HG03354 (cell line): ENCODE measurements around the gene UGT1A5.

Experiments
- ATAC-seq: cut with Tn5 transposase; IDR thresholded peaks from one replicate; pipeline ENCODE4 v1.9.1; 2021; ENCODE audit warnings: mild to moderate bottlenecking; ENCODE audit not compliant: unreplicated experiment, poor library complexity, severe bottlenecking

Gene UGT1A5

DNA sequence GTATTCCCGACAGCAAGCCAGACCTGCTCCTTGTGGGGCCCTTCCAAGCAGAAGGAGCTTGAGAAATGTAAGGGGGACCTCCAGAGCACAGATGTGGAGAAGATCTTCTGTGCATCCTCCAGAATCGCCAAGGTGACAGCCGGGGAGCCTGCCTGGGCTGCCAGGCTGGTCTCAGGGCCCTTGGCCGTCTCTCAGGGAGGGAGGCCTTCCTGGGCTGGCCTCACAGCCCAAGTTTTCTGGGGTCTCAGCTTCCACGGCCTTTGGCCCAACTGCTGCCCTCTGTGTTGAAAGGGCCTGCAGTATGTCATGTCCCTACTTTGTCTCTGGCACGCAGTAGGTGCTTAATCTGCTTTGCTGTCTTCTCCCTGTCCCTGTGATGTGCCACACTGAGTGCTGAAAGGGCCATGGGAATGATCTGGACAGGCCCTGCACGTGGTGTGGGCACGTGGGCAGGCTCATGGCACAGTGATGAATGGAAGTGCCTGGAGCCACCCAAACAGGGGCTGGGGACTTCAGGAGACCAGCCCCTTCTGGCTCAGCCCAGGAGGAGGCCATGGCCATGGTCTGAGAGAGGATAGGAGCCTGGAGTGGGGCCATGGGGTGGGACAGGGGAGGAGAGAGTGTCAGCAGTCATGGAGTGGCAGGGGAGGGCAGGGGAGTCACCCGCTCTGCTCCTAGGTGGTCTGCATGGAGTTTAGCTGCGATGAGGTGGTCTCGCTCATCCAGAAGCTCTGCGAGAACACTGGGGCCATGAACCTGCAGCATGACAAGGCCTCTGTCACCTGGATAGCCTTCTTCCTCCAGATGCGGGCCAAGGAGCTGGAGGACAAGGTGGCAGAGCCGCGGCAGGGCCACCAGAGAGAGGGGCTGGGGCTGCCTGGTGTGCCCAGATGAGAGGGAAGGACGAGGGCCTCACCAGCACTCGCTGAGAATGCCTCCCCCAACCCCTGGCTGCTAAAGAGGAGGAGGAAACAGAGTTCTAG is 106.2 kb downstream of the UGT1A5 start:
- ATAC-seq: no peak

DNA sequence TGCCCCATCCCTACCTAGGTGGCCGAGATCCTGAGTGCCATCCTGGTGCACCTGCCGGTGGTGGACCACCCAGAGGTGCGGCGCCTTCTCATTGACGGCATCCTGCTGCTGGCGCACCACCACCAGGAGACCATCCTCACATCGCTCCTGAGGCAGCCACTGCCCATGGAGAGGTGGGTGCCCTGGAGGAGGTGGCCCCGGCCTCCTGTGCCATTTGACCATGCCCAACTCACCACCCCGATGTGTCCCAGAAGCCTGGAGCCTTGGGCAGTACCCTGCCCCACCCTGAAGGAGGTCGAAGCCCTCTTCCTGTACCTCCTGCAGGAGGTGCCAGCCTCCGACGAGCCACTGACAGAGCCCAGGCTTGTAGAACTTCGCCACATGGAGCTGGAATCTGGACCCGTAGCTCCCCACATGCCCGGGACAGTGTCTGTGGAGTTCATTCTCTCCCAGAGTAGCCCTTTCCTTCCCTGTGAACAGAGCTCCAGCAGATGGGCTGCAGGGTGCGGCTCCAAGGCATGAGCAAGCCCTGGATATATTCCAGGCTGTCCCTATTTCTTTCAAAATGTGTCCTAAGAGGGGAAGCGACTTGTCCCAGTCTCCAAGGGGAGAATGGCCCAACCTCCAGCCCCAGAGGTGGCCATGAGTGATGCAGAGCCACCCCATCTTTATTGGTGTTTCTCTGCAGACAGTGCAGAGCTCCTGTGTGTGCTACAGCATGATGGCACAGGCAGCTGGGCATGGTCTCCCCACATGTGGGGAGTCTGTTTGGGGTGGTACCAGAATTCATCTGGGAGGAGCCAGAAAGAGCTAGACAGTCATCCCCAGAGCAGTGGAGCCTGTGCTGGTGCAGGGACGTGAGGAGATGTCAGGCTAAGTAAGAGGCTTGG is 107.4 kb downstream of the UGT1A5 start:
- ATAC-seq: no peak

GRCh38 chr2:233820774-233821105 is 108.0 kb downstream of the UGT1A5 start:
- ATAC-seq: no peak

DNA sequence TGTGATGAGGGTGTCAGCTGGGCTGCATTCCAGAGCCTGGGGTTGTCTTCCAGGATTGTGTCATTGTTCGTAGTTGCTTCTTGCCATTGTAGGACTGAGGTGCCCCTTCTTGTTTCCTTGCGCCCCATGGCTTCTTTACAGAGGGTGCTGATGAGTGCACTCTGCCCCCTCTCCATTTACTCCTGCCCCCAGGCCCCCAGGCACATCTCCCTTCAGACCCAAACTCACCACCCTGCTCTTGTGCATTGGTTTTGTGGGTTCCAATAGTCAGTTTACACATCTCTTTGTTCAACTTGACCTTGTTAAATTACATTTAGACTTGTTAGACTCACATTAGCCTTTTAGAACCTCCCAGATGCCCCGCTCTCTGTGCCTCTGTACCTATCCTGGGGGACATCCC is 108.5 kb downstream of the UGT1A5 start:
- ATAC-seq: no peak

DNA sequence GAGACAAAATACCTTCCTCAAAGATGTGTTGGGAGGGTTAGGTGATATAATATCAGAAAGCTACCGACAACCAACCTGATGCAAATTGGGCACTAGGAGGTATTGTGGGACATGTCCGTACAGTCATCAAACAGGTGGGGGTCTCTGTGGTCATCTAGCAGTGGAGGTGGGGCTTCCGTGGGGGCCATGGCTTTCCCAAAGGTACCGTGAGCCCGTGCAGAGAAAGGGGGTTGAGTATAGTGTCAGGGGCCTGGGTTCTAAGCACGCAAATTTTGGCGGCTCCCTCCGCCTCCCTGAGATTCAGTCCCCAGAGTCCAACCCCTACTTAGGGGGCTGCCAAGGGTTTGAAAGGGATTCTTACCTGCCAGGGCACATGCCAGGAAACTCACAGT is 109.0 kb downstream of the UGT1A5 start:
- ATAC-seq: no peak

DNA sequence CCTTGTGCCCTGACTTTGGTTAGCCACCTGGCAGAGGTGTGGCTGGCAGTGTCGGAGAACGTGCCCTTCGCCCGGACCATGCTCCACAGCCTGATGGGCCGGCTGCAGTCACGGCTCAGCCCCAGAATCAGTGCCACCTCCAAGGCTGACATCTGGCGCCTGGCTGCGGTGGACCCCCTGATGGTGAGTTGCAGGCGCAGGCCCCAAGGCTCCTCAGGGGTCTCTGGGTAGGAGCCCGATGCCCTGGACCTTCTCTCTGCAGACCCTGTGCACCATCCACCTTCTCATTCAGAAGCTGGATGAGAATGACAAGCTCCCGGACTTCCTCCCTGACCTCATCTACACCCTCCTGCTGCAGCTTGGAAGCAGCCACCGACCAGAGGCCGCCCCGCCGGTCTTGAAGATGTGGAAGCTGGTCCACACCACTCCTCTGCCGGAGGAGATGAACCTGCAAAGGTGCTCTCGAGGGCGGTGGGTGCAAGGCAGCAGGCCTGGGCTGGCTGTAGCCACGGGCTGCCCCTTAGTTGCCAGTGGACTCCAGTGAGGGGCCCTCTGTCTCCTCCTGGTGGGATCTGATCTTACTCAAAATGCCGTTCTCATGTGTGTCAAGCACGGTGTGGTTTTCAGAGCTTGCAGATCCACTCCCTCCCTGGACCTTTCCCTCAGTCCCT is 109.5 kb downstream of the UGT1A5 start:
- ATAC-seq: no peak
